GM18507 (cell line): ENCODE measurements around the gene HK2.
"Not testable (repeated sequence)": the region's sequence is repeated elsewhere in the genome, so short reads cannot be mapped to it uniquely, and the experiment has no call there.

Experiments
- DNase-seq: peaks from one replicate; pipeline ENCODE4 v3.0.0; 2011; ENCODE audit warnings: low read depth; ENCODE audit not compliant: insufficient read length; ENCODE audit errors: extremely low spot score
- FAIRE-seq: peaks from 2 replicates; lab custom pipeline; 2011; peaks lifted over from hg19 to GRCh38; lab: Jason Lieb, UNC

Gene HK2

GRCh38 chr2:74834234-74834791 is 386 bp downstream of the HK2 start:
- not testable (repeated sequence) for DNase-seq, FAIRE-seq

- DNase-seq (peak; percentile 48), FAIRE-seq (peak; percentile 72)
These were observed 1.1 kb downstream of the HK2 start for GRCh38 chr2:74834792-74835755.

GRCh38 chr2:74835831-74836674 is 2.1 kb downstream of the HK2 start:
- FAIRE-seq (peak; percentile 75), DNase-seq (peak; percentile 50)

- FAIRE-seq, result no peak
These were observed 2.9 kb downstream of the HK2 start for GRCh38 chr2:74836675-74837401.

GRCh38 chr2:74841641-74842040 is 7.7 kb downstream of the HK2 start:
- FAIRE-seq (no peak), DNase-seq (no peak)

More at GRCh38 chr2:74836675-74837401, 2.9 kb downstream of the HK2 start:
- DNase-seq, result no peak

GRCh38 chr2:74843433-74843832 is 9.5 kb downstream of the HK2 start:
- DNase-seq (no peak), FAIRE-seq (no peak)

GRCh38 chr2:74843899-74844298 is 10.0 kb downstream of the HK2 start:
- FAIRE-seq (peak; percentile 71), DNase-seq (peak; percentile 29)

- no peak for FAIRE-seq
- no peak for DNase-seq
These were observed 10.8 kb downstream of the HK2 start for GRCh38 chr2:74844752-74845151.

GRCh38 chr2:74845217-74845751 is 11.4 kb downstream of the HK2 start:
- DNase-seq, result no peak
- no peak for FAIRE-seq

- no peak for DNase-seq
- no peak for FAIRE-seq
These were observed 12.1 kb downstream of the HK2 start for GRCh38 chr2:74845991-74846390.

- FAIRE-seq (no peak), DNase-seq (no peak)
These were observed 12.6 kb downstream of the HK2 start for GRCh38 chr2:74846481-74846880.

- no peak for FAIRE-seq
These were observed 13.3 kb downstream of the HK2 start for GRCh38 chr2:74847070-74847858.

GRCh38 chr2:74849228-74849892 is 15.4 kb downstream of the HK2 start:
- FAIRE-seq, result peak; percentile 86
- peak; percentile 23 for DNase-seq

More at GRCh38 chr2:74847070-74847858, 13.3 kb downstream of the HK2 start:
- no peak for DNase-seq

GRCh38 chr2:74850496-74851190 is 16.7 kb downstream of the HK2 start:
- DNase-seq, result no peak
- no peak for FAIRE-seq

- DNase-seq (no peak), FAIRE-seq (no peak)
These were observed 17.3 kb downstream of the HK2 start for GRCh38 chr2:74851191-74851566.

- FAIRE-seq, DNase-seq: not testable (repeated sequence)
These were observed 19.4 kb downstream of the HK2 start for GRCh38 chr2:74853360-74853759.

GRCh38 chr2:74854401-74854800 is 20.5 kb downstream of the HK2 start:
- DNase-seq (no peak), FAIRE-seq (no peak)
